Gastroesophageal sphincter (tissue), 3 donors: ENCODE data around the gene KLF8.

ENCODE experiments used
- EP300 ChIP-seq: sonication (generic); formaldehyde crosslinking; IDR thresholded peaks from one replicate; pipeline ENCODE4 v1.6.1; 2017; ENCODE audit warnings: antibody characterized with exemption, mild to moderate bottlenecking
- POLR2A ChIP-seq, 2 donors: fragments of 450-650 bp; IDR thresholded peaks; one replicate each; pipeline ENCODE4 v1.6.1; 2017; ENCODE audit warnings: antibody characterized with exemption in 2 of 2, mild to moderate bottlenecking in 2 of 2, moderate library complexity in 1 of 2
- TF ChIP-seq, protein P1 (sequence below), 4 experiments: fragments of 200-600 bp in 2 of 4; fragments of 450-650 bp in 2 of 4; sonication (generic) in 1 of 4; IDR thresholded peaks; one replicate each; pipeline ENCODE4 v1.5.1; 2017 to 2019; ENCODE audit warnings: antibody characterized with exemption in 4 of 4, mild to moderate bottlenecking in 2 of 4, moderate library complexity in 2 of 4

DNA sequence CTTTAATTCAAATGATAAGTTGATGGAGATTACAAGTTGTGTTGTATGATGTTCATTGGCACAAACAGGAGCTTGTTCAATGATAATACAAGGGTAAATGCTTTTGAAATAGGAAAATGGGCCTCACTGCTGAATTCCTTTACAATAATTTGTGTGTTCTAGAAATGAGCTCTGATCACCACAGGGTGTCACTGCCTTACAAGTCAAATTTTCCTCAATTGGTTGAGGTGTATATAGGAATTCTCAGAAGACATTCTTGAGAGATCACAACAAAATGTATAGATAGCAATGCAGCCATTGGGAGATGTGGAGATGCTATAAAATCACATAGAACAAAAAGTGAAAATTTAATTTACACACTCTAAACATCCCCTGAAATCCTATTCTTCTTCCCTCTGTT, 49.6 kb downstream of the KLF8 start:
- no peak for TF ChIP-seq EP300
- TF ChIP-seq POLR2A (IDR thresholded peaks at IDR 0.05), result no peak
- TF ChIP-seq, protein P1, sequence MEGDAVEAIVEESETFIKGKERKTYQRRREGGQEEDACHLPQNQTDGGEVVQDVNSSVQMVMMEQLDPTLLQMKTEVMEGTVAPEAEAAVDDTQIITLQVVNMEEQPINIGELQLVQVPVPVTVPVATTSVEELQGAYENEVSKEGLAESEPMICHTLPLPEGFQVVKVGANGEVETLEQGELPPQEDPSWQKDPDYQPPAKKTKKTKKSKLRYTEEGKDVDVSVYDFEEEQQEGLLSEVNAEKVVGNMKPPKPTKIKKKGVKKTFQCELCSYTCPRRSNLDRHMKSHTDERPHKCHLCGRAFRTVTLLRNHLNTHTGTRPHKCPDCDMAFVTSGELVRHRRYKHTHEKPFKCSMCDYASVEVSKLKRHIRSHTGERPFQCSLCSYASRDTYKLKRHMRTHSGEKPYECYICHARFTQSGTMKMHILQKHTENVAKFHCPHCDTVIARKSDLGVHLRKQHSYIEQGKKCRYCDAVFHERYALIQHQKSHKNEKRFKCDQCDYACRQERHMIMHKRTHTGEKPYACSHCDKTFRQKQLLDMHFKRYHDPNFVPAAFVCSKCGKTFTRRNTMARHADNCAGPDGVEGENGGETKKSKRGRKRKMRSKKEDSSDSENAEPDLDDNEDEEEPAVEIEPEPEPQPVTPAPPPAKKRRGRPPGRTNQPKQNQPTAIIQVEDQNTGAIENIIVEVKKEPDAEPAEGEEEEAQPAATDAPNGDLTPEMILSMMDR (IDR thresholded peaks at IDR 0.05), result no peak
